GM23338 (cell line): ENCODE measurements around the gene LMLN. TPM values are rescaled to one million over a fixed set of nuclear protein-coding genes. Genes with fewer than 3 reads are reported as not detected.

ENCODE experiments used
- ATAC-seq: fragments of 200-7000 bp; cut with Tn5 transposase; 3 replicates; pipeline ENCODE4 v1.9.1; 2020
- DNase-seq: peaks from one replicate; pipeline ENCODE4 v3.0.0-alpha.2; 2015; ENCODE audit warnings: low spot score
- H2AFZ ChIP-seq: fragments of 200-600 bp; sonication (generic); 2 replicates; pipeline ENCODE4 v1.8.0; 2016; ENCODE audit warnings: antibody characterized with exemption, mild to moderate bottlenecking, moderate library complexity
- H3F3A ChIP-seq: fragments of 200-600 bp; sonication (generic); replicated peaks from 2 replicates; pipeline ENCODE4 v1.8.0; 2017; ENCODE audit warnings: antibody characterized with exemption, mixed run types, low read depth
- H3K27ac ChIP-seq: fragments of 200-600 bp; sonication (generic); 2 replicates; pipeline ENCODE4 v1.6.1; 2016; ENCODE audit warnings: low read depth
- H3K27me3 ChIP-seq: fragments of 200-600 bp; sonication (generic); 2 replicates; pipeline ENCODE4 v1.8.0; 2016; ENCODE audit warnings: mild to moderate bottlenecking, mixed run types, moderate library complexity; ENCODE audit not compliant: insufficient read depth
- H3K36me3 ChIP-seq: fragments of 200-600 bp; sonication (generic); 2 replicates; pipeline ENCODE4 v1.8.0; 2016; ENCODE audit warnings: mild to moderate bottlenecking; ENCODE audit not compliant: insufficient read depth
- H3K4me1 ChIP-seq: fragments of 200-600 bp; sonication (generic); 2 replicates; pipeline ENCODE4 v1.8.0; 2016; ENCODE audit warnings: mild to moderate bottlenecking, moderate library complexity; ENCODE audit not compliant: insufficient read depth
- H3K4me2 ChIP-seq: fragments of 200-600 bp; sonication (generic); 2 replicates; pipeline ENCODE4 v1.7.1; 2017; ENCODE audit warnings: mixed run types
- H3K4me3 ChIP-seq: fragments of 200-600 bp; sonication (generic); 2 replicates; pipeline ENCODE4 v1.6.1; 2016; ENCODE audit warnings: mixed run types
- H3K79me2 ChIP-seq: fragments of 200-600 bp; sonication (generic); replicated peaks from 2 replicates; pipeline ENCODE4 v1.8.0; 2017; ENCODE audit warnings: mild to moderate bottlenecking; ENCODE audit not compliant: insufficient read depth
- H3K9me2 ChIP-seq: fragments of 200-600 bp; sonication (generic); 2 replicates; pipeline ENCODE4 v1.8.0; 2017; ENCODE audit not compliant: insufficient read depth
- H4K20me1 ChIP-seq: fragments of 200-600 bp; sonication (generic); replicated peaks from 2 replicates; pipeline ENCODE4 v1.8.0; 2017; ENCODE audit warnings: mild to moderate bottlenecking; ENCODE audit not compliant: insufficient read depth
- H3K27ac Mint-ChIP-seq: 2 replicates; pipeline ENCODE4 v1.8.0; 2020; ENCODE audit warnings: inconsistent platforms, mild to moderate bottlenecking, moderate library complexity, mixed read lengths
- H3K27me3 Mint-ChIP-seq: 3 replicates; pipeline ENCODE4 v1.8.0; 2022; ENCODE audit warnings: low read depth, mild to moderate bottlenecking, moderate library complexity, mixed read lengths, inconsistent platforms; ENCODE audit not compliant: insufficient read depth, poor library complexity
- H3K36me3 Mint-ChIP-seq: 3 replicates; pipeline ENCODE4 v1.8.0; 2021; ENCODE audit warnings: low read depth, mild to moderate bottlenecking, inconsistent platforms, moderate library complexity, mixed read lengths
- H3K4me1 Mint-ChIP-seq: 3 replicates; pipeline ENCODE4 v1.8.0; 2020; ENCODE audit warnings: mild to moderate bottlenecking, inconsistent platforms, mixed read lengths
- H3K4me3 Mint-ChIP-seq: 3 replicates; pipeline ENCODE4 v1.8.0; 2021; ENCODE audit warnings: moderate library complexity, mild to moderate bottlenecking, inconsistent platforms, mixed read lengths
- H3K9me3 Mint-ChIP-seq: 3 replicates; pipeline ENCODE4 v1.8.0; 2020; ENCODE audit warnings: moderate library complexity, mild to moderate bottlenecking, inconsistent platforms, mixed read lengths
- CREB1 ChIP-seq: fragments of 250-450 bp; sonication (Bioruptor Pico); IDR thresholded peaks from 2 replicates; pipeline ENCODE4 v1.5.0; 2020; ENCODE audit warnings: low read depth, mild to moderate bottlenecking, moderate library complexity
- EZH2phosphoT487 ChIP-seq: fragments of 200-600 bp; sonication (generic); IDR thresholded peaks from one replicate; pipeline ENCODE4 v1.8.1; 2018; ENCODE audit warnings: antibody characterized with exemption; ENCODE audit not compliant: unreplicated experiment
- POLR2AphosphoS5 ChIP-seq: IDR thresholded peaks from 2 replicates; pipeline ENCODE4 v1.6.1; 2016; ENCODE audit warnings: antibody characterized with exemption, low read depth
- ZNF114 ChIP-seq: fragments of 250-450 bp; sonication (Bioruptor Pico); IDR thresholded peaks from 2 replicates; pipeline ENCODE4 v1.5.0; 2020; ENCODE audit warnings: mild to moderate bottlenecking, moderate library complexity
- polyA plus RNA-seq: library from polyadenylated mRNA; unstranded; fragments of >200 nt; fragmentation: Nextera tagmentation; extraction: Ambion mirVana; gene quantifications from 2 replicates; pipeline ENCODE4 v1.2.1, GENCODE V29; 2016
- total RNA-seq: library from RNA; depleted of rRNA; stranded (reverse); fragments of >200 nt; shearing (Covaris generic); gene quantifications from 2 replicates; pipeline ENCODE4 v1.2.3, GENCODE V29; 2014
- TF ChIP-seq, protein P1 (sequence below), 2 experiments: fragments of 200-600 bp in 1 of 2; sonication (generic) in 1 of 2; conservative IDR thresholded peaks; 2 replicates each; pipeline versions ENCODE4 v1.5.1 to v1.6.1; 2016 to 2017; ENCODE audit warnings: antibody characterized with exemption in 2 of 2, low read depth in 2 of 2, mild to moderate bottlenecking in 2 of 2, moderate library complexity in 1 of 2
- TF ChIP-seq, protein P2 (sequence below): IDR thresholded peaks from 2 replicates; pipeline ENCODE4 v1.6.1; 2016; ENCODE audit warnings: antibody characterized with exemption
- TF ChIP-seq, protein P3 (sequence below): fragments of 250-450 bp; sonication (Bioruptor Pico); IDR thresholded peaks from 2 replicates; pipeline ENCODE4 v1.5.0; 2020; ENCODE audit warnings: mild to moderate bottlenecking, moderate library complexity
- TF ChIP-seq, protein P4 (sequence below): IDR thresholded peaks from one replicate; pipeline ENCODE4 v1.6.1; 2018; ENCODE audit warnings: antibody characterized with exemption; ENCODE audit not compliant: unreplicated experiment

LMLN gene
- total and polyA plus RNA-seq, 2 experiments from 2014 or later, result 2.3 to 4.3 TPM

DNA sequence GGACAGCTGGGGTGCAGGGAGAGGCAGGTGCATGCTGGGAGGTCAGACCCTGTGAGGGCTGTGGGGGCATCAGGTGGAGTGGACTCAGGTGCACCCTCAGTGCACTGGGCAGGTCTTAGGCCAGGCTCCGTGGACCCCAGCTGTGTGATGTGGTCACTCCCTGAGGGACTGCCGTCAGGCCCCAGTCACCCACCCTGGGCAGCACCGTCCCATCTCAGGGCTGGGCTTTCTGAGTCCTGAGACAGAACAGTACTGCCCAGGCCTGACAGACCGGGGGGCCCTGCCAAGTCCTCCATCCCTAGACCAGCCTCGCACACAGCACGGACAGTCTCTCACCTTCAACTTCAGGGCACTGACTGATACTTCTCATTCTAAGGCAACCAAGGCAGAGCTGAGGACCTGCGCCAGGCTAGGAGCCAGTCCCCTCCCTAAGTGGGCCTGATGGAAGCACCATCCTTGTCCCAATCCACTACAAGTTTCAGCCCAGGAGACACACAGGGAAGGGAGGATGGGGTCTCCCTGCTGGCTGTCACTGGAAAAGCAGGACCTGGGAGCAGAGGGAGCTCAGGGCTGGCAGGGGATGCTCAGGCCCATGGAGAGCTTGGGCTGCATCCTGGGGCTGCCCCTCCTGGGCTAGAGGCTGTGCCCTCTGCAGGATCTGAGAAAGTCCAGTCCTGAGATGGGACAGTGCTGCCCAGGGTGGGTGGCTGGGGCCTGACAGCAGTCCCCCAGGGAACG lies 86.3 kb downstream of the LMLN start:
- peak; percentile 70 for ATAC-seq
- Histone ChIP-seq H3K9me2 (no peaks in the 10 kb centered on the region), H3K27me3 (no peaks in the 10 kb centered on the region), H3K4me1 (0 out of 2 replicates have a peak, but pooled peaks cover 1% of the 10 kb centered on the region), H3F3A (no peaks in the 10 kb centered on the region), H3K36me3 (no peaks in the 10 kb centered on the region), H4K20me1 (no peaks in the 10 kb centered on the region), H3K4me3 (no peak overlapping the region), H3K27ac (no peak overlapping the region), H3K4me2 (no peak overlapping the region), H2AFZ (no peak overlapping the region), H3K79me2 (no peaks in the 10 kb centered on the region)
- Mint-ChIP-seq H3K4me3 (no peak overlapping the region), H3K36me3 (peaks cover 5% of the 10 kb centered on the region; the same call in 2 of the 3 replicates), H3K27ac (no peak overlapping the region), H3K4me1 (no peaks in the 10 kb centered on the region), H3K27me3 (peaks cover 4% of the 10 kb centered on the region), H3K9me3 (peaks cover 7% of the 10 kb centered on the region)
- peak; percentile 31 for DNase-seq
- TF ChIP-seq ZNF114 (CRISPR knock-in tag), result no peak
- TF ChIP-seq CREB1 (CRISPR knock-in tag), result no peak
- TF ChIP-seq, protein P1, sequence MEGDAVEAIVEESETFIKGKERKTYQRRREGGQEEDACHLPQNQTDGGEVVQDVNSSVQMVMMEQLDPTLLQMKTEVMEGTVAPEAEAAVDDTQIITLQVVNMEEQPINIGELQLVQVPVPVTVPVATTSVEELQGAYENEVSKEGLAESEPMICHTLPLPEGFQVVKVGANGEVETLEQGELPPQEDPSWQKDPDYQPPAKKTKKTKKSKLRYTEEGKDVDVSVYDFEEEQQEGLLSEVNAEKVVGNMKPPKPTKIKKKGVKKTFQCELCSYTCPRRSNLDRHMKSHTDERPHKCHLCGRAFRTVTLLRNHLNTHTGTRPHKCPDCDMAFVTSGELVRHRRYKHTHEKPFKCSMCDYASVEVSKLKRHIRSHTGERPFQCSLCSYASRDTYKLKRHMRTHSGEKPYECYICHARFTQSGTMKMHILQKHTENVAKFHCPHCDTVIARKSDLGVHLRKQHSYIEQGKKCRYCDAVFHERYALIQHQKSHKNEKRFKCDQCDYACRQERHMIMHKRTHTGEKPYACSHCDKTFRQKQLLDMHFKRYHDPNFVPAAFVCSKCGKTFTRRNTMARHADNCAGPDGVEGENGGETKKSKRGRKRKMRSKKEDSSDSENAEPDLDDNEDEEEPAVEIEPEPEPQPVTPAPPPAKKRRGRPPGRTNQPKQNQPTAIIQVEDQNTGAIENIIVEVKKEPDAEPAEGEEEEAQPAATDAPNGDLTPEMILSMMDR (conservative IDR thresholded peaks at IDR 0.05; ENCODE audit: low read depth in 2 of 2), result peak in 1 of 2 experiments; percentile 31; a peak in 2 of 4 replicates
- TF ChIP-seq, protein P2, sequence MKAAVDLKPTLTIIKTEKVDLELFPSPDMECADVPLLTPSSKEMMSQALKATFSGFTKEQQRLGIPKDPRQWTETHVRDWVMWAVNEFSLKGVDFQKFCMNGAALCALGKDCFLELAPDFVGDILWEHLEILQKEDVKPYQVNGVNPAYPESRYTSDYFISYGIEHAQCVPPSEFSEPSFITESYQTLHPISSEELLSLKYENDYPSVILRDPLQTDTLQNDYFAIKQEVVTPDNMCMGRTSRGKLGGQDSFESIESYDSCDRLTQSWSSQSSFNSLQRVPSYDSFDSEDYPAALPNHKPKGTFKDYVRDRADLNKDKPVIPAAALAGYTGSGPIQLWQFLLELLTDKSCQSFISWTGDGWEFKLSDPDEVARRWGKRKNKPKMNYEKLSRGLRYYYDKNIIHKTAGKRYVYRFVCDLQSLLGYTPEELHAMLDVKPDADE, result no peak

DNA sequence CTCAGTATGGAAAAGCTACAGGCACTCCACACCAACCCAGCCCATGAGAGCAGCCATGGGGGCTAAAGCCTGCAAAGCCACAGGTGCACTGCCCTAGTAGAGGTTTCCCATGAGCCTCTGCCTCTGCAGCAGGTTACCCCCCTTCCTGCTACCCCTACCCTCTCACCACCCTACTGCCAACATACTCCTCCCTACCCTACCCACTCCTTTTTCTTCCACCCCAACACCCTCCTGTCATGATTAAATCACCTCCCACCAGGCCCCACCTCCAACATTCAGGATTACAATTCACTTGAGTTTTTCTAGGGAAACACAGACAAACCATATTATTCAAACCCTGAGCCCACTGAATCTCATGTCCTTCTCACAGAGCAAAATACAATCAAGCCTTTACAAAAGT lies 88.4 kb downstream of the LMLN start:
- Mint-ChIP-seq H3K36me3 (peaks cover 14% of the 10 kb centered on the region), H3K27ac (no peak overlapping the region), H3K27me3 (peaks cover 8% of the 10 kb centered on the region), H3K4me1 (no peaks in the 10 kb centered on the region), H3K9me3 (peaks cover 26% of the 10 kb centered on the region), H3K4me3 (no peak overlapping the region)
- Histone ChIP-seq H3K27me3 (no peaks in the 10 kb centered on the region), H3K4me2 (no peak overlapping the region), H3K4me3 (no peak overlapping the region), H4K20me1 (no peaks in the 10 kb centered on the region), H3K79me2 (no peaks in the 10 kb centered on the region), H3F3A (no peaks in the 10 kb centered on the region), H3K9me2 (no peaks in the 10 kb centered on the region), H3K27ac (no peak overlapping the region), H3K36me3 (0 out of 2 replicates have a peak, but pooled peaks cover 3% of the 10 kb centered on the region), H3K4me1 (no peaks in the 10 kb centered on the region), H2AFZ (no peak overlapping the region)
- ATAC-seq (no peak), DNase-seq (no peak)
- TF ChIP-seq, protein P3, sequence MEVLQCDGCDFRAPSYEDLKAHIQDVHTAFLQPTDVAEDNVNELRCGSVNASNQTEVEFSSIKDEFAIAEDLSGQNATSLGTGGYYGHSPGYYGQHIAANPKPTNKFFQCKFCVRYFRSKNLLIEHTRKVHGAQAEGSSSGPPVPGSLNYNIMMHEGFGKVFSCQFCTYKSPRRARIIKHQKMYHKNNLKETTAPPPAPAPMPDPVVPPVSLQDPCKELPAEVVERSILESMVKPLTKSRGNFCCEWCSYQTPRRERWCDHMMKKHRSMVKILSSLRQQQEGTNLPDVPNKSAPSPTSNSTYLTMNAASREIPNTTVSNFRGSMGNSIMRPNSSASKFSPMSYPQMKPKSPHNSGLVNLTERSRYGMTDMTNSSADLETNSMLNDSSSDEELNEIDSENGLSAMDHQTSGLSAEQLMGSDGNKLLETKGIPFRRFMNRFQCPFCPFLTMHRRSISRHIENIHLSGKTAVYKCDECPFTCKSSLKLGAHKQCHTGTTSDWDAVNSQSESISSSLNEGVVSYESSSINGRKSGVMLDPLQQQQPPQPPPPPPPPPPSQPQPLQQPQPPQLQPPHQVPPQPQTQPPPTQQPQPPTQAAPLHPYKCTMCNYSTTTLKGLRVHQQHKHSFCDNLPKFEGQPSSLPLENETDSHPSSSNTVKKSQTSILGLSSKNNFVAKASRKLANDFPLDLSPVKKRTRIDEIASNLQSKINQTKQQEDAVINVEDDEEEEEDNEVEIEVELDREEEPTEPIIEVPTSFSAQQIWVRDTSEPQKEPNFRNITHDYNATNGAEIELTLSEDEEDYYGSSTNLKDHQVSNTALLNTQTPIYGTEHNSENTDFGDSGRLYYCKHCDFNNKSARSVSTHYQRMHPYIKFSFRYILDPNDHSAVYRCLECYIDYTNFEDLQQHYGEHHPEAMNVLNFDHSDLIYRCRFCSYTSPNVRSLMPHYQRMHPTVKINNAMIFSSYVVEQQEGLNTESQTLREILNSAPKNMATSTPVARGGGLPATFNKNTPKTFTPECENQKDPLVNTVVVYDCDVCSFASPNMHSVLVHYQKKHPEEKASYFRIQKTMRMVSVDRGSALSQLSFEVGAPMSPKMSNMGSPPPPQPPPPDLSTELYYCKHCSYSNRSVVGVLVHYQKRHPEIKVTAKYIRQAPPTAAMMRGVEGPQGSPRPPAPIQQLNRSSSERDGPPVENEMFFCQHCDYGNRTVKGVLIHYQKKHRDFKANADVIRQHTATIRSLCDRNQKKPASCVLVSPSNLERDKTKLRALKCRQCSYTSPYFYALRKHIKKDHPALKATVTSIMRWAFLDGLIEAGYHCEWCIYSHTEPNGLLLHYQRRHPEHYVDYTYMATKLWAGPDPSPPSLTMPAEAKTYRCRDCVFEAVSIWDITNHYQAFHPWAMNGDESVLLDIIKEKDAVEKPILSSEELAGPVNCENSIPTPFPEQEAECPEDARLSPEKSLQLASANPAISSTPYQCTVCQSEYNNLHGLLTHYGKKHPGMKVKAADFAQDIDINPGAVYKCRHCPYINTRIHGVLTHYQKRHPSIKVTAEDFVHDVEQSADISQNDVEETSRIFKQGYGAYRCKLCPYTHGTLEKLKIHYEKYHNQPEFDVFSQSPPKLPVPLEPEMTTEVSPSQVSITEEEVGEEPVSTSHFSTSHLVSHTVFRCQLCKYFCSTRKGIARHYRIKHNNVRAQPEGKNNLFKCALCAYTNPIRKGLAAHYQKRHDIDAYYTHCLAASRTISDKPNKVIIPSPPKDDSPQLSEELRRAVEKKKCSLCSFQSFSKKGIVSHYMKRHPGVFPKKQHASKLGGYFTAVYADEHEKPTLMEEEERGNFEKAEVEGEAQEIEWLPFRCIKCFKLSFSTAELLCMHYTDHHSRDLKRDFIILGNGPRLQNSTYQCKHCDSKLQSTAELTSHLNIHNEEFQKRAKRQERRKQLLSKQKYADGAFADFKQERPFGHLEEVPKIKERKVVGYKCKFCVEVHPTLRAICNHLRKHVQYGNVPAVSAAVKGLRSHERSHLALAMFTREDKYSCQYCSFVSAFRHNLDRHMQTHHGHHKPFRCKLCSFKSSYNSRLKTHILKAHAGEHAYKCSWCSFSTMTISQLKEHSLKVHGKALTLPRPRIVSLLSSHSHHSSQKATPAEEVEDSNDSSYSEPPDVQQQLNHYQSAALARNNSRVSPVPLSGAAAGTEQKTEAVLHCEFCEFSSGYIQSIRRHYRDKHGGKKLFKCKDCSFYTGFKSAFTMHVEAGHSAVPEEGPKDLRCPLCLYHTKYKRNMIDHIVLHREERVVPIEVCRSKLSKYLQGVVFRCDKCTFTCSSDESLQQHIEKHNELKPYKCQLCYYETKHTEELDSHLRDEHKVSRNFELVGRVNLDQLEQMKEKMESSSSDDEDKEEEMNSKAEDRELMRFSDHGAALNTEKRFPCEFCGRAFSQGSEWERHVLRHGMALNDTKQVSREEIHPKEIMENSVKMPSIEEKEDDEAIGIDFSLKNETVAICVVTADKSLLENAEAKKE (CRISPR knock-in tag), result no peak
- TF ChIP-seq, protein P4, sequence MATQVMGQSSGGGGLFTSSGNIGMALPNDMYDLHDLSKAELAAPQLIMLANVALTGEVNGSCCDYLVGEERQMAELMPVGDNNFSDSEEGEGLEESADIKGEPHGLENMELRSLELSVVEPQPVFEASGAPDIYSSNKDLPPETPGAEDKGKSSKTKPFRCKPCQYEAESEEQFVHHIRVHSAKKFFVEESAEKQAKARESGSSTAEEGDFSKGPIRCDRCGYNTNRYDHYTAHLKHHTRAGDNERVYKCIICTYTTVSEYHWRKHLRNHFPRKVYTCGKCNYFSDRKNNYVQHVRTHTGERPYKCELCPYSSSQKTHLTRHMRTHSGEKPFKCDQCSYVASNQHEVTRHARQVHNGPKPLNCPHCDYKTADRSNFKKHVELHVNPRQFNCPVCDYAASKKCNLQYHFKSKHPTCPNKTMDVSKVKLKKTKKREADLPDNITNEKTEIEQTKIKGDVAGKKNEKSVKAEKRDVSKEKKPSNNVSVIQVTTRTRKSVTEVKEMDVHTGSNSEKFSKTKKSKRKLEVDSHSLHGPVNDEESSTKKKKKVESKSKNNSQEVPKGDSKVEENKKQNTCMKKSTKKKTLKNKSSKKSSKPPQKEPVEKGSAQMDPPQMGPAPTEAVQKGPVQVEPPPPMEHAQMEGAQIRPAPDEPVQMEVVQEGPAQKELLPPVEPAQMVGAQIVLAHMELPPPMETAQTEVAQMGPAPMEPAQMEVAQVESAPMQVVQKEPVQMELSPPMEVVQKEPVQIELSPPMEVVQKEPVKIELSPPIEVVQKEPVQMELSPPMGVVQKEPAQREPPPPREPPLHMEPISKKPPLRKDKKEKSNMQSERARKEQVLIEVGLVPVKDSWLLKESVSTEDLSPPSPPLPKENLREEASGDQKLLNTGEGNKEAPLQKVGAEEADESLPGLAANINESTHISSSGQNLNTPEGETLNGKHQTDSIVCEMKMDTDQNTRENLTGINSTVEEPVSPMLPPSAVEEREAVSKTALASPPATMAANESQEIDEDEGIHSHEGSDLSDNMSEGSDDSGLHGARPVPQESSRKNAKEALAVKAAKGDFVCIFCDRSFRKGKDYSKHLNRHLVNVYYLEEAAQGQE, result no peak
- TF ChIP-seq EZH2phosphoT487 (no peak), POLR2AphosphoS5 (no peak)
